Measurements from ENCODE around the gene MIDN. TPM values are rescaled to one million over a fixed set of nuclear protein-coding genes. Genes with fewer than 3 reads are reported as not detected.

The MIDN gene
- total RNA-seq, 4 donors from 2014 or later, result 8.0 to 43.1 (median 12.2) TPM

DNA sequence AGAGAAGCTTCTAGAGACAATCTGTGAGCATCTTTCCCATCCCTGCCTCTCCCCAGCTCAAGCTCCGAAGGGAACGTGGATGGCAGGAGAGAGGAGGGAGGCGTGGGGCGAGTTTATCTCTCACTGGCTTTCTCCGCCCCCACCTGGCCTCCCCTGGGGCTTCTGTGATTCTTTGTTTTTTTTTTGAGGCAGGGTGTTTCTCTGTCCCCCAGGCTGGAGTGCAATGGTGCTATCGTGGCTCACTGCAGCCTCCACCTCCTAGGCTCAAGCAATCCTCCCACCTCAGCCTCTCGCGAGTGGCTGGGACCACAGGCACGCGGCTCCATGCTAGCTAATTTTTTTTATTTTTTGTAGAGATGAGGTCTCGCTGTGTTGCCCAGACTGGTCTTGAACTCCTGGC lies 60.3 kb downstream of the MIDN start:
- TF ChIP-seq, protein P1, sequence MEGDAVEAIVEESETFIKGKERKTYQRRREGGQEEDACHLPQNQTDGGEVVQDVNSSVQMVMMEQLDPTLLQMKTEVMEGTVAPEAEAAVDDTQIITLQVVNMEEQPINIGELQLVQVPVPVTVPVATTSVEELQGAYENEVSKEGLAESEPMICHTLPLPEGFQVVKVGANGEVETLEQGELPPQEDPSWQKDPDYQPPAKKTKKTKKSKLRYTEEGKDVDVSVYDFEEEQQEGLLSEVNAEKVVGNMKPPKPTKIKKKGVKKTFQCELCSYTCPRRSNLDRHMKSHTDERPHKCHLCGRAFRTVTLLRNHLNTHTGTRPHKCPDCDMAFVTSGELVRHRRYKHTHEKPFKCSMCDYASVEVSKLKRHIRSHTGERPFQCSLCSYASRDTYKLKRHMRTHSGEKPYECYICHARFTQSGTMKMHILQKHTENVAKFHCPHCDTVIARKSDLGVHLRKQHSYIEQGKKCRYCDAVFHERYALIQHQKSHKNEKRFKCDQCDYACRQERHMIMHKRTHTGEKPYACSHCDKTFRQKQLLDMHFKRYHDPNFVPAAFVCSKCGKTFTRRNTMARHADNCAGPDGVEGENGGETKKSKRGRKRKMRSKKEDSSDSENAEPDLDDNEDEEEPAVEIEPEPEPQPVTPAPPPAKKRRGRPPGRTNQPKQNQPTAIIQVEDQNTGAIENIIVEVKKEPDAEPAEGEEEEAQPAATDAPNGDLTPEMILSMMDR (IDR thresholded peaks at IDR 0.05; ENCODE audit: low read depth), result no peak

Other genes starting within 250 kb of the MIDN start
- not detected for gene GRIN3B, start 248.2 kb upstream of the MIDN start, total RNA-seq
- gene TMEM259, start 227.5 kb upstream of the MIDN start, total RNA-seq, result 100 to 1,000 TPM in 2 of 4 donors, 10 to 100 TPM in 2; 65.1 to 193 (median 94.0) TPM
- not detected for gene RNU6-2, start 227.1 kb upstream of the MIDN start, total RNA-seq
- gene CNN2, start 222.0 kb upstream of the MIDN start, total RNA-seq, result 10 to 100 TPM; 32.1 to 86.8 (median 52.2) TPM
- gene ABCA7, start 208.5 kb upstream of the MIDN start, total RNA-seq, result 10 to 100 TPM in 3 of 4 donors, 1 to 10 TPM in 1; 3.4 to 35.2 (median 12.2) TPM
- 10 to 100 TPM; 31.3 to 52.5 (median 44.0) TPM for gene ARHGAP45, start 181.4 kb upstream of the MIDN start, total RNA-seq
- 100 to 1,000 TPM in 3 of 4 donors, 10 to 100 TPM in 1; 81.8 to 302 (median 127) TPM for gene POLR2E, start 153.2 kb upstream of the MIDN start, total RNA-seq
- 1,000 to 10,000 TPM; 1,089 to 2,299 (median 1,463) TPM for gene GPX4, start 144.6 kb upstream of the MIDN start, total RNA-seq
- gene SBNO2, start 74.3 kb upstream of the MIDN start, total RNA-seq, result 10 to 100 TPM; 13.4 to 51.2 (median 19.1) TPM
- 10 to 100 TPM; 22.8 to 71.8 (median 31.9) TPM for gene STK11, start 42.8 kb upstream of the MIDN start, total RNA-seq
- gene CBARP, start 10.6 kb upstream of the MIDN start, total RNA-seq, result 1 to 10 TPM in 1 of 4 donors, under 1 TPM in 1, not detected in 2; 0.57 to 1.1 TPM
- 100 to 1,000 TPM in 1 of 4 donors, 10 to 100 TPM in 3; 47.9 to 118 (median 66.1) TPM for gene ATP5F1D, start 6.8 kb upstream of the MIDN start, total RNA-seq
- gene CIRBP, start 20.7 kb downstream of the MIDN start, total RNA-seq, result 100 to 1,000 TPM; 159 to 753 (median 413) TPM
- 10 to 100 TPM; 37.4 to 76.7 (median 46.7) TPM for gene FAM174C, start 26.9 kb downstream of the MIDN start, total RNA-seq
- gene EFNA2, start 37.3 kb downstream of the MIDN start, total RNA-seq, result not detected
- gene NDUFS7, start 135.3 kb downstream of the MIDN start, total RNA-seq, result 100 to 1,000 TPM in 2 of 4 donors, 10 to 100 TPM in 2; 38.5 to 105 (median 95.6) TPM
- 10 to 100 TPM in 3 of 4 donors, 1 to 10 TPM in 1; 4.2 to 29.3 (median 17.2) TPM for gene GAMT, start 153.0 kb downstream of the MIDN start, total RNA-seq
- 10 to 100 TPM; 25.8 to 46.7 (median 33.6) TPM for gene DAZAP1, start 159.0 kb downstream of the MIDN start, total RNA-seq
- 1,000 to 10,000 TPM; 2,032 to 3,816 (median 2,914) TPM for gene RPS15, start 189.8 kb downstream of the MIDN start, total RNA-seq
- gene APC2, start 201.5 kb downstream of the MIDN start, total RNA-seq, result under 1 TPM in 3 of 4 donors, not detected in 1; 0.17 to 0.22 (median 0.19) TPM
- 10 to 100 TPM in 3 of 4 donors, 1 to 10 TPM in 1; 2.9 to 29.4 (median 19.5) TPM for gene C19orf25, start 230.6 kb downstream of the MIDN start, total RNA-seq
- gene PCSK4, start 241.8 kb downstream of the MIDN start, total RNA-seq, result 1 to 10 TPM in 3 of 4 donors, under 1 TPM in 1; 0.65 to 2.6 (median 1.8) TPM
- 10 to 100 TPM in 1 of 4 donors, 1 to 10 TPM in 3; 3.1 to 19.0 (median 3.7) TPM for gene REEP6, start 242.6 kb downstream of the MIDN start, total RNA-seq